Activated gamma-delta T cell (primary cell): ENCODE data around the gene ANKRD17.
"Not testable (repeated sequence)": the region's sequence is repeated elsewhere in the genome, so short reads cannot be mapped to it uniquely, and the experiment has no call there.

Experiments used
- DNase-seq: peaks from one replicate; lab custom pipeline; 2025; lab: John Stamatoyannopoulos, UW

Gene ANKRD17

DNA sequence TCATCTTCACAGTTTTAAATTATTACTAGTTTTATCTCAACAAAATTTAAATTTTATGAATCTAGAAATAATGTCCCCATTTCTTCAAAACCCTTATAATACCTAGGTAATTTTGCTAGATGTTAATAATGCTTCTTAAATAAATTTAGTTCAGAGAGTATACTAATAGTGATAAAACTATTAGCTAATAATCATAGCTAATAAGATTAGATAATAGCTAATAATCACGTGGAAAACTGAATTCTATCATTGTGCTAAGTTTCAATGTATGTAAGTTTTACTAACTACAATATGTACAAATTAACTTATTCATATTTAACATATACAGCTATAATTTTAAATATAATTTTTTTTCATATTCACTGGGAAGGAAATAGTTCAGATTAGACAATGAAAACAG is 10.2 kb downstream of the ANKRD17 start:
- DNase-seq, result no peak

GRCh38 chr4:73247100-73247499 is 11.5 kb downstream of the ANKRD17 start:
- no peak for DNase-seq

GRCh38 chr4:73245955-73246354 is 12.6 kb downstream of the ANKRD17 start:
- DNase-seq, result no peak

DNA sequence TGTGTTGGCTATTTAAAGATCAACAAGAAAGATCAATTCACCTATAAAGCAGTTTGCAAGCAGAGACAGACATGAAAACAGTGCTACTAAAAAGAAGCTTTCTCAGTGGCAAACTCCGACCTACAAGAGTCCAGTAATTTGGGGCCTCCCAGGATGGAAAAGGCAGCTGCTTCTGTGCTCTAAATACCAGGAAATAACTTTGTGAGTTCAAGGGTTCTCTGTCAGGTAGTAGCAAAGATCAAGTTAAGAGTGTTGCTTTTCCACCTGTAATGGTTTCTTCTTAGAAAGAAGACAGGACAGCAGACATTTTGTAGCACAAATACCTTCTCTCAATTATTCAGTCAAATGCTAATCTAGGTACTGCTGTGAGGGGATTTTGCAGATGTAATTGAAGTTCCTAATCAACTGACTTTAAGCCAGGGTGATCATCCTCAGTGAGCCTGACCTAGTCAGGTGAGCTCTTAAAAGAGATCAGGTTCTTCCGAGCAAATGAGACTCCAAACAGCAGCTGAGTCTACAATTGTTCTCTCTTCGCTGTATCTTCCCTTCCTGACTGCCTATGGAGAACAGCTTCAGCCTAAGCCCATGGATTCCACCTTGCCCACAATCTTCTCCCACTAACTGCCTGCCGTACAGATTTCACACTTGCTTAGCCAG is 13.5 kb downstream of the ANKRD17 start:
- DNase-seq, result no peak

DNA sequence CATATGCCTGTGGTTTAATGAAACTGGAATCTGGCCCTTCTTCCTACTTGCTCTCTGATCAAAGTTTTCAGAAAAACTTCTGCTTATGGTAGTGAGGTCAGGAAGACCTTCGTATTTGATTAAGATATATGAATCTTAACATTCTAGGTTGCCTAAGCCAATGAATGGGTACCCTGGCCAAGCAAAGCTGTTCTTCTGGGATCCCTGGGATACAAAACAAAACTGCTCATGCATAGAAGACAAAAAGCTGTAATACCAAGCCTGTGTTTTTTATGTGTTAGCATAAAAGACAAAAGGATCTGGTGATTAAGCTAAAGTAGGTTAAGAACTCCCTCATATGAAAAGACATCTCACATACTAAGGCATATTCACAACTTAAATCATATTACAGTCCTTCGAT is 21.6 kb downstream of the ANKRD17 start:
- no peak for DNase-seq

DNA sequence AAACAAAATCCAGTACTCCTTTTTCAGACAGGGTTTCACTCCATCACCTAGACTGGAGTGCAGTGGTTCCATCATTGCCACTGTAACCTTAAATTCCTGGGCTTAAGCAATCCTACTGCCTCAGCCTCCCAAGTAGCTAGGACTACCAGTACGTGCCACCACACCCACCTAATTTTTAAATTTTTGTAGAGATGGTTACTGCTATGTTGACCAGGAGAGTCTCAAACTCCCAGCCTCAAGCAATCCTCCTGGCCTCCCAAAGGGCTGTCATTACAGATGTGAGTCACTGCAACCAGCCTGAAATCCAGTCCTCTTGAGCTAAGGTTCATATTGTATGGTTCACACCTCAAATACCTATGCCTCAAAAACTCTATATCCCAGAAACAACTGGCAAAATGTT is 22.4 kb downstream of the ANKRD17 start:
- no peak for DNase-seq

- DNase-seq, result no peak
Observed at GRCh38 chr4:73234712-73235111, 23.9 kb downstream of the ANKRD17 start.

- DNase-seq, result no peak
Observed at GRCh38 chr4:73231518-73232487, 26.8 kb downstream of the ANKRD17 start.

DNA sequence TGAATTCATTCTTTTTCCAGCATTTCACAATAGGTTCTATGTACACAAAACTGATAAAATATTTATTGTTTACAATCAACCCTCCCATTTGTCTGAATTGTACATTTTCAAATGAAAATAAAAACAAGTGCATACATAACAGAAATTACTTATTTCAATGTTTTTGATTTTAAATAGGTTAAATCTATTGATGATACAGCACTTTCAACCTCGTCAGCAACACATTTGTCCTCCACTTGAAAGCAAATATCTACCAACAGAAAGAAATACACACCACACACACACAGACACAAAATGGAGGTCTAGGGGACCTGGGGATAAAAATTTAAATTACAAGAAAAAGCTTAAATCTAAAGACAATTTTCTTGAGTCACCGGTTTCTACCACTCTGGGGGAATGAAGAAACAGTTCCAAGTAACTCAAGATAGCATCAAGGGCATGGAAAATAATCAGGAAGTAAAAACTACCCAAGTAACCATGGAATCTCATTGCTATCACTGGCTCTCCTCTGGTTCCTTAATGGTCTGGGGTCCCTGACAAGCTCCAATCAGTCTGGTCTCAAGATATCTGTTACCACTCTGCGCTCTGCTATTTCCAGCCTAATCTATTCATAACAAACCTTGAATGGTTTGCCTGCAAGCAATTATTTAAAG is 27.6 kb downstream of the ANKRD17 start:
- no peak for DNase-seq

- not testable (repeated sequence) for DNase-seq
Observed at GRCh38 chr4:73228800-73229199, 29.8 kb downstream of the ANKRD17 start.

GRCh38 chr4:73224886-73225285 is 33.7 kb downstream of the ANKRD17 start:
- no peak for DNase-seq

DNA sequence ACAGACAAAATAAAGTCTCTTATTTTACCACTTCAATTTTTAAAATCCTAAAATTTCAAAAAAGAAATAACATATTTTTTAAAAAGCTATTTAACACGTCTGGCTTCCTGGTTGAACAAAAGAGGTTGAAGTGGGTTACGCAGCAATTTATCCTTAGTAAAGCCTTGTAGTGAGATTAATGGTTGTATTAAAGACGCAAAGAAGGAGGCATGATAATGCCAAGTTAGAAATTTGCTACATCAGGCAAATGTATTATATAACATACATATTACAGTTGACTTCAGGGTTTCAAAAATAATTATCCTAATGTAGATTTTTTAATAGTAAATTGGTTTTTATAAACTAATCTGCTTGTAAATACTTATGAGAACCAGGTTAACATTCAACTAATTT is 35.3 kb downstream of the ANKRD17 start:
- DNase-seq, result no peak

- no peak for DNase-seq
Observed at GRCh38 chr4:73222466-73223257, 35.9 kb downstream of the ANKRD17 start.

DNA sequence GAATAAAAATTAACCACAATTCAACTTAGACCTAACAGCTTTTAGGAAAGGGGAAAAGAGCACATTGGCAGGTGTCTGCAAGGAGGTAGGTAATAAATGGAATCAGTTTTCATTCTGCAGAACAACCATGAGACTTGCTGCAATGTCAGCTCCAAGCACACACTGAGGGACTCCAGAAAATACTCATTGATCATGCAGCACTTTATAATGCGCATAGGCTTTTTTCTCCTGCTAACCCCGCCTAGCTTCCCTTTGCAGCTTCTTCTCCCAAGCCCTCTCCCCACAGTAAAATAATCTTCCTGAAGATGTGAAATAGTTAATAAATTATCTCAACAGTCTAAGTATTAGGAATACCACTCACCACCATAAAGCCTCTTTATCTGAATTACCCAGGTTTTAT is 36.9 kb downstream of the ANKRD17 start:
- no peak for DNase-seq

- no peak for DNase-seq
Observed at GRCh38 chr4:73220815-73221214, 37.8 kb downstream of the ANKRD17 start.

- DNase-seq, result no peak
Observed at GRCh38 chr4:73213916-73214653, 44.5 kb downstream of the ANKRD17 start.

DNA sequence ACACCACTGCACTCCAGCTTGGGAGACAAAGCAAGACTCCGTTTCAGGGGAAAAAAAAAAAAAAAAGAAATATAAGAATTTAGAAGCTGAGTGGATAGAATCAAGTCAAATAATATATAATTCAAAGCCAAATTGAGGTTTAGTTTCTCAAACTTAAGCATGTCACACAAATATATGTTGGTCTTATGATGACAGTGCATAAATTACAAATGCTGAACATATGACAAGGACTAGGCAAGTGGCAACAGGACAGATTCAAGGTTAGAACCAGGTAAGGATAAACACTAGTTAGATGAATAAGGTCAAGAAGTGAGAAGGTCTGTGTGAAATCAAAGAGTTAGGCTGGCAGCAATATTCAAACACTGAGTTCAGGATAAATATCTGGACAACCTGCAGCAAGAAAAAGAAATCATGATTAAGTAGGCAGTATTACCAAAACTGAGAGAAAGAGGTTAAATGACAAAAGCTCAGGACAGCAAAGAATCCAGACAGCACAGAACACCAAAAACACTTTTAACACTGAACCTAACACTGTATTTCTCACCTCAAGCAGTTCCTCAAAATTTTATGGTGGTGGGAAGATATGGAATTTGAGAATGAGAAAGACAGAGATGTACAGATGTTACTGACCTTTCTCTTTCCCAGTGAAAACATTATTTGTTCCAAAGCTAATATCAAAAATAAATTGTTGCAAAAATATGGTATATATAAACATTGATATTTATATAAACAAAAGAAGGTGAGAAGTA is 45.4 kb downstream of the ANKRD17 start:
- DNase-seq, result no peak

- DNase-seq, result no peak
Observed at GRCh38 chr4:73211968-73212367, 46.6 kb downstream of the ANKRD17 start.

GRCh38 chr4:73208376-73208775 is 50.2 kb downstream of the ANKRD17 start:
- no peak for DNase-seq

DNA sequence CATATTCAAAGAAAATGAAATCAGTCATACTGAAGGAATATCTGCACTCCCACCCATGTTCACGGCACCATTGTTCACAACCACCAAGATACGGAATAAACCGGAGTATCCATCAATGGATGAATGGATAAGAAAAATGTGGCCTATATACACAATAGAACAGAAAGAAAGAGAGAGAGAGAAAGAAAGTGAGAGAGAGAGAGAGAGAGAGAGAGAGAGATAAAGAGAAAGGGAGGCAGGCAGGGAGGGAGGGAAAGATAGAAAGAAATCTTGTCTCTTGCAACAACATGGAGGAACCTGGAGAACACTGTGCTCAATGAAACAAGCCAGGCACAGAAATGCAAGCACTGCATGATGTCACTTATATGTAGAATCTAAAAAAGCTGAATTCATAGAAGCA is 52.4 kb downstream of the ANKRD17 start:
- no peak for DNase-seq
